PFSK-1 (cell line): ENCODE measurements around the gene AKAP4. TPM values are rescaled to one million over a fixed set of nuclear protein-coding genes. Genes with fewer than 3 reads are reported as not detected.

ENCODE experiments used
- FOXP2 ChIP-seq: optimal IDR thresholded peaks from 2 replicates; pipeline ENCODE3; 2011; ENCODE audit warnings: borderline replicate concordance, control low read depth, inconsistent platforms; ENCODE audit not compliant: insufficient read depth; ENCODE audit errors: extremely low read length, extremely low read depth
- POLR2AphosphoS5 ChIP-seq: IDR thresholded peaks from 2 replicates; pipeline ENCODE4 v1.6.1; 2012; ENCODE audit warnings: low read depth, mild to moderate bottlenecking, control low read depth, low read length, moderate library complexity
- REST ChIP-seq, 2 experiments: IDR thresholded peaks; 2 replicates each; pipeline versions ENCODE4 v1.6.1 to v1.8.0; 2011 to 2012; ENCODE audit warnings: low read depth in 2 of 2, low read length in 2 of 2, control low read depth in 1 of 2, inconsistent platforms in 1 of 2, mild to moderate bottlenecking in 1 of 2, moderate library complexity in 1 of 2; ENCODE audit not compliant: insufficient read depth in 1 of 2
- SIN3A ChIP-seq: IDR thresholded peaks from 2 replicates; pipeline ENCODE4 v1.6.1; 2012; ENCODE audit warnings: mild to moderate bottlenecking, low read length, moderate library complexity, borderline replicate concordance; ENCODE audit not compliant: insufficient read depth
- TAF1 ChIP-seq: IDR thresholded peaks from 2 replicates; pipeline ENCODE4 v1.6.1; 2012; ENCODE audit warnings: low read length, control low read depth, borderline replicate concordance; ENCODE audit not compliant: insufficient read depth
- polyA plus RNA-seq: library from polyadenylated mRNA; unstranded; fragments of >200 nt; gene quantifications from one replicate; pipeline ENCODE4 v1.2.1, GENCODE V29; 2012; ENCODE audit warnings: low read depth, missing spikeins; ENCODE audit not compliant: insufficient read length

Gene AKAP4
- polyA plus RNA-seq: not detected

- TF ChIP-seq REST (IDR thresholded peaks at IDR 0.05; ENCODE audit: insufficient read depth in 1 of 2, low read depth in 2 of 2, low read length in 2 of 2): no peak
- TF ChIP-seq TAF1: no peak
Observed at GRCh38 chrX:50200907-50201306, at the start of gene AKAP4. Gene AKAP4 (minus strand): TSS chrX:50201007. CDS start chrX:50200889, 118 bp downstream.

GRCh38 chrX:50211510-50211909, 10.7 kb upstream of the AKAP4 start:
- TF ChIP-seq TAF1: no peak
- TF ChIP-seq FOXP2: no peak
- no peak for TF ChIP-seq POLR2AphosphoS5

- TF ChIP-seq FOXP2 (no peak), REST (IDR thresholded peaks at IDR 0.05; ENCODE audit: insufficient read depth in 1 of 2, low read depth in 2 of 2, low read length in 2 of 2) (no peak), TAF1 (no peak), POLR2AphosphoS5 (no peak), SIN3A (no peak)
Observed at GRCh38 chrX:50206753-50207152, 5.9 kb upstream of the AKAP4 start.

GRCh38 chrX:50204364-50204899, 3.6 kb upstream of the AKAP4 start, which contains the start of gene CCNB3:
Gene CCNB3 (plus strand): TSS chrX:50204765. CDS start chrX:50285164, 80,399 bp downstream.
- TF ChIP-seq POLR2AphosphoS5 (peak; percentile 52; the same call in 1 of the 2 replicates), TAF1 (no peak), FOXP2 (no peak), REST (IDR thresholded peaks at IDR 0.05; ENCODE audit: insufficient read depth in 1 of 2, low read depth in 2 of 2, low read length in 2 of 2) (no peak), SIN3A (no peak)

- TF ChIP-seq TAF1: no peak
- no peak for TF ChIP-seq FOXP2
- no peak for TF ChIP-seq POLR2AphosphoS5
- no peak for TF ChIP-seq REST (IDR thresholded peaks at IDR 0.05; ENCODE audit: insufficient read depth in 1 of 2, low read depth in 2 of 2, low read length in 2 of 2)
- TF ChIP-seq SIN3A: no peak
Observed at GRCh38 chrX:50202539-50202938, 1.7 kb upstream of the AKAP4 start.
